ENCODE results near the gene DNAJC1. TPM values are rescaled to one million over a fixed set of nuclear protein-coding genes. Genes with fewer than 3 reads are reported as not detected.

The DNAJC1 gene
- polyA plus RNA-seq, 1 experiment, result 33.2 TPM

DNA sequence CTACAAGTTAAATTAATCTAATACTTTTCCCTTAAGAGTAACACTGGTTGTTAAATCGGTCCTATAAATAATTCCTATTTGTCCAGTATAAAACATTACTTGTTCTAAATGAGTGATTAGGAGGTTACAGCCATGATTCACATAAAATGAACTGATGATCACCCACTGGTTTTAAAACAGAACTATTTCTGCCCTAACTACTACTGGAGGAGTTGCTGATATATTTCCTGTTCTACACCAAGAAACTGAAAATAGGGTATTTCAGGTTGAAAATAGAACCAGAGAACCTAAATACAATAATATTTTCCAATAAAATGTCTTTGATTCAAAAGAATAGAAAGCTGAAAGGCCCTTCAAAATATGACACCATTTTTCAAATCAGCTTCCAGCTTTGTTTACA is 30.9 kb downstream of the DNAJC1 start:
- Histone ChIP-seq H3K36me3 (ENCODE audit: control insufficient read depth, insufficient read depth, low read length) (no peaks in the 10 kb centered on the region), H3K27me3 (ENCODE audit: control insufficient read depth, insufficient read depth, low read length) (no peaks in the 10 kb centered on the region), H3K4me3 (ENCODE audit: low read depth, low read length) (no peak overlapping the region)
- POLR2A ChIA-PET, result no interaction called here
- TF ChIP-seq, protein P1, sequence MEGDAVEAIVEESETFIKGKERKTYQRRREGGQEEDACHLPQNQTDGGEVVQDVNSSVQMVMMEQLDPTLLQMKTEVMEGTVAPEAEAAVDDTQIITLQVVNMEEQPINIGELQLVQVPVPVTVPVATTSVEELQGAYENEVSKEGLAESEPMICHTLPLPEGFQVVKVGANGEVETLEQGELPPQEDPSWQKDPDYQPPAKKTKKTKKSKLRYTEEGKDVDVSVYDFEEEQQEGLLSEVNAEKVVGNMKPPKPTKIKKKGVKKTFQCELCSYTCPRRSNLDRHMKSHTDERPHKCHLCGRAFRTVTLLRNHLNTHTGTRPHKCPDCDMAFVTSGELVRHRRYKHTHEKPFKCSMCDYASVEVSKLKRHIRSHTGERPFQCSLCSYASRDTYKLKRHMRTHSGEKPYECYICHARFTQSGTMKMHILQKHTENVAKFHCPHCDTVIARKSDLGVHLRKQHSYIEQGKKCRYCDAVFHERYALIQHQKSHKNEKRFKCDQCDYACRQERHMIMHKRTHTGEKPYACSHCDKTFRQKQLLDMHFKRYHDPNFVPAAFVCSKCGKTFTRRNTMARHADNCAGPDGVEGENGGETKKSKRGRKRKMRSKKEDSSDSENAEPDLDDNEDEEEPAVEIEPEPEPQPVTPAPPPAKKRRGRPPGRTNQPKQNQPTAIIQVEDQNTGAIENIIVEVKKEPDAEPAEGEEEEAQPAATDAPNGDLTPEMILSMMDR (IDR thresholded peaks at IDR 0.05; ENCODE audit: insufficient read depth, low read depth, low read length), result no peak
- DNase-seq (ENCODE audit: low read depth), result no peak
- CTCF ChIA-PET, result interaction anchor here (1.1 kb wide), 1 partner anchor 21 kb away, joined by 4 read pairs; no protein-coding TSS in a partner anchor

DNA sequence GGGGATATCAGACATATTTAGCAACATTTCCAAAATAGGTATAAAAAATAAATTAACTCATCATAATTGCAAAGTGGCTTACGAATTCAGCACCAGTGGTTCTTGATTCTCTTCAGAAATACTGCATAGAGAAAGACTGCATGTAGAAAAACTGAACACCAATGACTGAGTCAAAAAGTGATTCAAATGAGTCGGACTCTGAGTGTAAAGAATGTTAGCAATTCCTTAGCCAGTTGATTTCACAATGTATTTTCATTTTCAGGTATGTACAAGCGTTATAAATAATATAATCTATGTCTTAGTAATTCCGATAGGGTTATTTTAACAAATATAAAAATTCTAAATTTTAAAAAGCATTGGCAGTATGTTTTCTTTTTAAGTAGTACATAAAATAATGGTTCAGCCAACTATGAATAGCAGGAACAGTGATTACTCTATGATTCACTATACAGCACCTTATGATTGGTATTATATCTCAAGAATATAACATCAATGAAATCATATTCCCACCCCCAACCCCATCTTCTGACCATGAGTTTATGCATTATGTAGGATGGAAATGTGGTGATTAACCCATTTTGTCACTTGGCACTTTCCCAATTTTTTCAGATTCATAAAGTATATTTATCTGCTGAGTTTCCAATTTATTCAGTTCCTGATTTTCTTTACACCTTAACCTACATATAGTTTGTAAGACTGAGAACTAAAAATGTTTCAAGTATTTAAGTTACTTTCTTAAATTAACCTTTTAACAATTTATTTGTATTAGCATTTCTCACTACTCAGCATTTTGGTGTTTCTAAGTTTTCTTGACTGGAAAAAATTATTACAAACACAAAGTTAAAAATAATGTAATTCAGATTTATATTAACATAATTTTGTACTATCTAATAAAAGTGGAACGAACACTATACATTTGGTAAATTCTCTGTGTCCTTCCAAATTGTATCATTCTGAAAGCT is 33.9 kb downstream of the DNAJC1 start:
- no peaks in the 10 kb centered on the region for H3K36me3 ChIP-seq (ENCODE audit: control insufficient read depth, insufficient read depth, low read length)
- H3K4me3 ChIP-seq (ENCODE audit: low read depth, low read length), result no peak overlapping the region
- no peaks in the 10 kb centered on the region for H3K27me3 ChIP-seq (ENCODE audit: control insufficient read depth, insufficient read depth, low read length)
- CTCF ChIA-PET, result no interaction called here
- no peak for DNase-seq (ENCODE audit: low read depth)
- POLR2A ChIA-PET, result no interaction called here
- TF ChIP-seq, protein P1 (IDR thresholded peaks at IDR 0.05; ENCODE audit: insufficient read depth, low read depth, low read length), result no peak

DNA sequence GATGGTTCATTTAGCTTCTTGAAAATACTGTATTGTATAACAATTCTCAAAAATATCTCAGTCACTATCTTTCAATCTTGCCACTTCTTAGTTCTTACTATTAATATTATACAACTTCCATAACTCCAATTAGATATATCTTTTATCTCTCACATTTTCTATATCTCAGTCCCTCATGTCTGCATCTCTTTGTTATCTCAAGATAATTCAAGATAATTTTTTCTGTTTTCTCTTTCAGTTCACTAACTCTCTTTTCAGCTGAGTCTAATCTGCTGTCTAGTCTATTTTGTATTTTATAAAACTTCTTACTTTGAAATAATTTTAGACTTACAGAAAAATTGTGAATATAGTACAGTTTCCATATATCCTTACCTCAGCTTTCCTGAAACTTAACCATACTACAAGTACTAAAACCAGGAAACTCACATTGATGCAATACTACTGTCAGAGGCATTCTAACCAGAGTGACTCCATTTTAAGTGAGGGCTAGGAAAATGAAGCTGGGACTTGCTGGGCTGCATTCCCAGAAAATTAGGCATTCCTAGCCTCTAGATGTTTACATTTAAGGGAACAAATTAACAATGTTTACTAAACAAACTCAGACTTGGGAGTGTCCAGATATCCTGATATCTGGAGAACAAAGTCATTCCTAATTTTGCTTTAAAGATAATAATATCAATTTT is 38.4 kb downstream of the DNAJC1 start:
- TF ChIP-seq, protein P1 (IDR thresholded peaks at IDR 0.05; ENCODE audit: insufficient read depth, low read depth, low read length), result no peak
- POLR2A ChIA-PET, result no interaction called here
- DNase-seq (ENCODE audit: low read depth), result no peak
- Histone ChIP-seq H3K4me3 (ENCODE audit: low read depth, low read length) (no peak overlapping the region), H3K36me3 (ENCODE audit: control insufficient read depth, insufficient read depth, low read length) (no peaks in the 10 kb centered on the region), H3K27me3 (ENCODE audit: control insufficient read depth, insufficient read depth, low read length) (no peaks in the 10 kb centered on the region)
- CTCF ChIA-PET, result no interaction called here

- H3K4me3 ChIP-seq (ENCODE audit: low read depth, low read length), result no peak overlapping the region
- ChIA-PET CTCF (no interaction called here), POLR2A (interaction anchor here (0.6 kb wide), 1 partner anchor 37 kb away, joined by 14 read pairs; no protein-coding TSS in a partner anchor)
- H3K36me3 ChIP-seq (ENCODE audit: control insufficient read depth, insufficient read depth, low read length), result no peaks in the 10 kb centered on the region
- H3K27me3 ChIP-seq (ENCODE audit: control insufficient read depth, insufficient read depth, low read length), result no peaks in the 10 kb centered on the region
- TF ChIP-seq, protein P1 (IDR thresholded peaks at IDR 0.05; ENCODE audit: insufficient read depth, low read depth, low read length), result no peak
- no peak for DNase-seq (ENCODE audit: low read depth)
These were observed 41.2 kb downstream of the DNAJC1 start for GRCh38 chr10:21962358-21962757.

DNA sequence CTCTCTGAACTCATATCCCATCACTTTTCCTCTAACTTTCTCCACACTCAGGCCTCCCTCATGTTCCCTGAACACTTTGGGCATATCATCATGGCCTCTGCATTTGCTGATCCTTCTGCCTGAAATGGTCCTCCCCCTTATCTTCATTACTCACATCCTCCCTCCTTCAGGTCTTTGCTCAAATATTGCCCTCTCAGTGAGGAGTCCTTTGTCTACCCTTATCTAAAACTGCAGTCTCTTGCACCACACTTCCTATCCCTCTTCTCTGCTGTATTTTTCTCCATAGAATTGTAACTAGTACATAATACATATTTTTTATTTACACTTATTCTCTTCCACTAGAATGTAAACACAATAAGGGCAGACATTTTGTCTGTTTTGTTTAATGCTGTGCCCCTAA is 41.7 kb downstream of the DNAJC1 start:
- Histone ChIP-seq H3K4me3 (ENCODE audit: low read depth, low read length) (no peak overlapping the region), H3K27me3 (ENCODE audit: control insufficient read depth, insufficient read depth, low read length) (no peaks in the 10 kb centered on the region), H3K36me3 (ENCODE audit: control insufficient read depth, insufficient read depth, low read length) (no peaks in the 10 kb centered on the region)
- no peak for DNase-seq (ENCODE audit: low read depth)
- POLR2A ChIA-PET, result interaction anchor here (0.6 kb wide), 1 partner anchor 36 kb away, joined by 14 read pairs; no protein-coding TSS in a partner anchor
- CTCF ChIA-PET, result no interaction called here
- TF ChIP-seq, protein P1 (IDR thresholded peaks at IDR 0.05; ENCODE audit: insufficient read depth, low read depth, low read length), result no peak

Data from BJ (cell line).